Activated naive CD8-positive, alpha-beta T cell treated with anti-CD3 and anti-CD28 coated beads, Interleukin-2, amount 50 U/mL, for 24 hours (primary cell): Measurements from ENCODE around the gene SYNPR.

Experiments
- ATAC-seq: fragments of 150-1000 bp; cut with Tn5 transposase; one replicate; pipeline ENCODE4 v1.10.0; 2021
- DNase-seq: peaks from one replicate; pipeline ENCODE4 v3.0.0; 2021
- H3K27ac Mint-ChIP-seq: one replicate; pipeline ENCODE4 v1.8.0; 2021; ENCODE audit warnings: mild to moderate bottlenecking, mixed read lengths
- H3K27me3 Mint-ChIP-seq: one replicate; pipeline ENCODE4 v1.8.0; 2021; ENCODE audit warnings: mixed read lengths
- H3K36me3 Mint-ChIP-seq: one replicate; pipeline ENCODE4 v1.8.0; 2021; ENCODE audit warnings: low read depth, mixed read lengths
- H3K4me1 Mint-ChIP-seq: one replicate; pipeline ENCODE4 v1.8.0; 2021; ENCODE audit warnings: mixed read lengths
- H3K4me3 Mint-ChIP-seq: one replicate; pipeline ENCODE4 v1.8.0; 2021; ENCODE audit warnings: mild to moderate bottlenecking, moderate library complexity, mixed read lengths
- H3K9me3 Mint-ChIP-seq: one replicate; pipeline ENCODE4 v1.8.0; 2021; ENCODE audit warnings: mixed read lengths

The SYNPR gene

GRCh38 chr3:63279005-63279841 is 1.1 kb downstream of the SYNPR start:
- DNase-seq (no peak), ATAC-seq (no peak)
- Mint-ChIP-seq H3K27ac (no peak overlapping the region), H3K36me3 (no peaks in the 10 kb centered on the region), H3K27me3 (peaks cover 31% of the 10 kb centered on the region), H3K4me3 (no peak overlapping the region), H3K9me3 (no peaks in the 10 kb centered on the region), H3K4me1 (no peaks in the 10 kb centered on the region)

DNA sequence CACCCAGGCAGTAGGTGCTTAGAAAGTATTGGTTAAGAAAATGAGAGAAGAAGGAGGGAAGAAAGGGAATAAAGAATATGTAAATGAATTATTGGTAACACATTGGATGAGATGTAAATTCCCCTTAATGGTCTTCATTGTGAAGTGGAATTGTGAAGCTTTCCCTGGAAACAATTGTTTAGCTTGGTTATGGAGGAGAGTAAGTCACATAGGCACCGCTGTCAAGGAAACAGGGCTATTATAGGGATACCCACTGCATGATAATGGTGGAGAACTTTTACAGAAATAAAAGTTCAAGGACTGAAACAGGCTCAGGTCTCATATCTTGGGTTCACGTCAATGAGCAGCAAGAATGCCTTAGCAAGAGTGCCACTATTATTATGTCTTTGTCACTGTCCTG is 9.5 kb downstream of the SYNPR start:
- Mint-ChIP-seq H3K27me3 (no peaks in the 10 kb centered on the region), H3K4me3 (no peak overlapping the region), H3K36me3 (no peaks in the 10 kb centered on the region), H3K4me1 (no peaks in the 10 kb centered on the region), H3K9me3 (no peaks in the 10 kb centered on the region), H3K27ac (no peak overlapping the region)
- ATAC-seq, result no peak
- no peak for DNase-seq

GRCh38 chr3:63290686-63291085 is 12.6 kb downstream of the SYNPR start:
- no peaks in the 10 kb centered on the region for H3K4me1 Mint-ChIP-seq
- no peak for DNase-seq
- H3K9me3 Mint-ChIP-seq, result no peaks in the 10 kb centered on the region
- H3K27ac Mint-ChIP-seq, result no peak overlapping the region
- H3K27me3 Mint-ChIP-seq, result no peaks in the 10 kb centered on the region
- no peak overlapping the region for H3K4me3 Mint-ChIP-seq
- no peak for ATAC-seq
- H3K36me3 Mint-ChIP-seq, result no peaks in the 10 kb centered on the region

GRCh38 chr3:63294332-63294731 is 16.2 kb downstream of the SYNPR start:
- Mint-ChIP-seq H3K9me3 (no peaks in the 10 kb centered on the region), H3K4me1 (no peaks in the 10 kb centered on the region), H3K36me3 (no peaks in the 10 kb centered on the region), H3K27ac (no peak overlapping the region), H3K4me3 (no peak overlapping the region), H3K27me3 (no peaks in the 10 kb centered on the region)
- no peak for ATAC-seq
- no peak for DNase-seq

- H3K27ac Mint-ChIP-seq, result no peak overlapping the region
- H3K9me3 Mint-ChIP-seq, result no peaks in the 10 kb centered on the region
- no peaks in the 10 kb centered on the region for H3K27me3 Mint-ChIP-seq
- H3K36me3 Mint-ChIP-seq, result no peaks in the 10 kb centered on the region
- no peak overlapping the region for H3K4me3 Mint-ChIP-seq
- no peaks in the 10 kb centered on the region for H3K4me1 Mint-ChIP-seq
- DNase-seq (no peak), ATAC-seq (no peak)
These were observed 17.2 kb downstream of the SYNPR start for GRCh38 chr3:63295356-63295755.

- H3K36me3 Mint-ChIP-seq, result no peaks in the 10 kb centered on the region
- no peak for ATAC-seq
- H3K4me1 Mint-ChIP-seq, result no peaks in the 10 kb centered on the region
- no peak overlapping the region for H3K27ac Mint-ChIP-seq
- H3K9me3 Mint-ChIP-seq, result no peaks in the 10 kb centered on the region
- no peak for DNase-seq
- H3K4me3 Mint-ChIP-seq, result no peak overlapping the region
- no peaks in the 10 kb centered on the region for H3K27me3 Mint-ChIP-seq
These were observed 17.7 kb downstream of the SYNPR start for GRCh38 chr3:63295806-63296205.

- Mint-ChIP-seq H3K9me3 (no peaks in the 10 kb centered on the region), H3K27me3 (no peaks in the 10 kb centered on the region), H3K27ac (no peak overlapping the region), H3K4me3 (no peak overlapping the region), H3K36me3 (no peaks in the 10 kb centered on the region), H3K4me1 (no peaks in the 10 kb centered on the region)
- no peak for ATAC-seq
- no peak for DNase-seq
These were observed 18.1 kb downstream of the SYNPR start for GRCh38 chr3:63296249-63296648.

GRCh38 chr3:63303238-63303637 is 25.1 kb downstream of the SYNPR start:
- Mint-ChIP-seq H3K27ac (no peak overlapping the region), H3K27me3 (peaks cover 2% of the 10 kb centered on the region), H3K4me1 (no peaks in the 10 kb centered on the region), H3K9me3 (peaks cover 4% of the 10 kb centered on the region), H3K4me3 (no peak overlapping the region), H3K36me3 (no peaks in the 10 kb centered on the region)
- ATAC-seq, result no peak
- DNase-seq, result no peak

DNA sequence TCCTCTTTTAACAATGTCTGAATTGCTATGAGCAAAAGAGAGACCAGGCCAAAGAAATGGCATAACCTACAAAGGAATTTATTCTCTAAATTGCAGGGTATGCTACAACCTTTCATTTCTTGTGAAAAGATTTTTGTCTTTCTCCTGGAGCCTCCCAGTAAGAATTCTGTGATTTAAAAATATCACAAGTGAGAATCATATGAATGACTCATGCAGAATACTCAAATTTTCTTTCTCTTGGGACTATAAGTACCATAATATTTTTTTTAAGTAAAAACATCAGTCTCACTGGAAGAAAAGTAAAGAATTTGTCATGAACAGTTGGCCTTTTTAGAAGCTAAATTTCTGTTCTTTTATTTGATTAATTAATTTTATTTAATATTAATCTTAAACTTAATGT is 26.3 kb downstream of the SYNPR start:
- H3K36me3 Mint-ChIP-seq, result no peaks in the 10 kb centered on the region
- H3K4me1 Mint-ChIP-seq, result no peaks in the 10 kb centered on the region
- ATAC-seq (no peak), DNase-seq (no peak)
- peaks cover 2% of the 10 kb centered on the region for H3K27me3 Mint-ChIP-seq
- H3K4me3 Mint-ChIP-seq, result no peak overlapping the region
- H3K27ac Mint-ChIP-seq, result no peak overlapping the region
- H3K9me3 Mint-ChIP-seq, result peaks cover 4% of the 10 kb centered on the region

DNA sequence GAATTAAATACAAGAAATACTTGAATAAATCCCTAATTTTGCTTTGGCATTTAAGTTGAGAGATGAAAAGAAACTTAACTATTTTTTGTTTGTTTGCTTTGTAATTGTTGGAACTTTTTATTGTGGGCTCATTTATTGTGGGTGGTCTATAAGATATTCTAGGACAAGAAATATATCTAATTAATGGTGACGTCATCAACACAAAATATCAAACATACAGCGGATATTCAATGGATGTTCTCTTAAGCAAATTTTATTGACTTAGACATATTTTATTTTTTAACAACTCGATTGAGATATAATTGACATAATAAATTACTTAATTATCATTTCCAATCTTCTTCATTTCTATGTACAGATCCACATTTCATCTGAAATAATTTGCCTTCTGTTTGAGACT is 30.0 kb downstream of the SYNPR start:
- no peak overlapping the region for H3K27ac Mint-ChIP-seq
- ATAC-seq, result no peak
- DNase-seq, result no peak
- no peaks in the 10 kb centered on the region for H3K4me1 Mint-ChIP-seq
- peaks cover 4% of the 10 kb centered on the region for H3K9me3 Mint-ChIP-seq
- H3K27me3 Mint-ChIP-seq, result peaks cover 1% of the 10 kb centered on the region
- no peaks in the 10 kb centered on the region for H3K36me3 Mint-ChIP-seq
- H3K4me3 Mint-ChIP-seq, result no peak overlapping the region

DNA sequence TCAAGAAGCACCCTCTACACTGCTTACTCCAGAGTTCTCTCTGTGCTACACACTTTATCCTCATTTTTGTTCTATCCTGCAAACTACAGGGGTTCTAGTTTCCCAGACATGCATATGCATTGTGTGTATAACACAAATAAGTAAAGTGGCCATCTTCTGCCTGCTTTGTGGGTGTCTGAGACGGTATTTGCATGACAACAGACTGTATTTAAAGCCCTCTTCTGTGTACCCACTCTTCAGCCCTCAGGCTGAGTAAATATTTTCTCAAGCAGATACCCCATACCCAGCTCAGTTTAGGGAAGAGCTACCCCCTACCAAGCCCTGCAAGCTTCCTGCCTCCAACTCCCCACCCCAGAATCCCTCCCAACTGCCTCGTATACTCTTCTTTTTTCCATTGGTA is 31.7 kb downstream of the SYNPR start:
- H3K4me3 Mint-ChIP-seq, result no peak overlapping the region
- ATAC-seq, result no peak

GRCh38 chr3:63323766-63324165 is 45.7 kb downstream of the SYNPR start:
- Mint-ChIP-seq H3K9me3 (no peaks in the 10 kb centered on the region), H3K36me3 (no peaks in the 10 kb centered on the region), H3K4me3 (no peak overlapping the region), H3K27ac (no peak overlapping the region), H3K27me3 (no peaks in the 10 kb centered on the region), H3K4me1 (no peaks in the 10 kb centered on the region)
- ATAC-seq (no peak), DNase-seq (no peak)

More for the DNA sequence above, 31.7 kb downstream of the SYNPR start:
- no peaks in the 10 kb centered on the region for H3K4me1 Mint-ChIP-seq
- H3K36me3 Mint-ChIP-seq, result no peaks in the 10 kb centered on the region
- no peak for DNase-seq
- no peak overlapping the region for H3K27ac Mint-ChIP-seq
- H3K27me3 Mint-ChIP-seq, result no peaks in the 10 kb centered on the region
- H3K9me3 Mint-ChIP-seq, result peaks cover 4% of the 10 kb centered on the region

DNA sequence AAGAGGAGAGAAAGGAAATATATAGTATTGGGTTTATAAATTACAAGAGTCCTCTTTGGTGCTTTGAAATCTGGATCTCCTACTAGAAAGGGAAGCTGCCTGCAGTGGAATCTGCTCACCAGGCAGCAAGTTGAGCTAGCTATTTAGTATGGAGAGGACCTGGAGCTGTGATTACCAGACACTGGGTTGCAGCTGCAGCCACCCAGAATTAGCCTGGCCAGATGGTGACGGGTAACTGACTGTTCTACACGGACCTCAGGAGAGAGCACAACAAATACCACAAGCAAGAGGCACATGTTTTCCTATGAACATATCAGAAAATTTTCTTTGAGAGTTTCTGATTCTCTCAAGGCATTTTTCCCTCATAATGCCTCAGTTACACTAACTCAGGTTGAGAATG is 46.5 kb downstream of the SYNPR start:
- H3K4me1 Mint-ChIP-seq, result no peaks in the 10 kb centered on the region
- ATAC-seq (no peak), DNase-seq (no peak)
- no peak overlapping the region for H3K27ac Mint-ChIP-seq
- no peak overlapping the region for H3K4me3 Mint-ChIP-seq
- no peaks in the 10 kb centered on the region for H3K27me3 Mint-ChIP-seq
- H3K9me3 Mint-ChIP-seq, result no peaks in the 10 kb centered on the region
- H3K36me3 Mint-ChIP-seq, result no peaks in the 10 kb centered on the region

- no peaks in the 10 kb centered on the region for H3K4me1 Mint-ChIP-seq
- no peaks in the 10 kb centered on the region for H3K36me3 Mint-ChIP-seq
- no peak for DNase-seq
- no peak for ATAC-seq
- no peaks in the 10 kb centered on the region for H3K27me3 Mint-ChIP-seq
- no peaks in the 10 kb centered on the region for H3K9me3 Mint-ChIP-seq
- no peak overlapping the region for H3K27ac Mint-ChIP-seq
- no peak overlapping the region for H3K4me3 Mint-ChIP-seq
These were observed 47.3 kb downstream of the SYNPR start for GRCh38 chr3:63325386-63325785.

- ATAC-seq (no peak), DNase-seq (no peak)
- no peaks in the 10 kb centered on the region for H3K27me3 Mint-ChIP-seq
- H3K36me3 Mint-ChIP-seq, result no peaks in the 10 kb centered on the region
- no peaks in the 10 kb centered on the region for H3K9me3 Mint-ChIP-seq
- no peaks in the 10 kb centered on the region for H3K4me1 Mint-ChIP-seq
- no peak overlapping the region for H3K27ac Mint-ChIP-seq
- no peak overlapping the region for H3K4me3 Mint-ChIP-seq
These were observed 50.3 kb downstream of the SYNPR start for GRCh38 chr3:63328365-63328764.

DNA sequence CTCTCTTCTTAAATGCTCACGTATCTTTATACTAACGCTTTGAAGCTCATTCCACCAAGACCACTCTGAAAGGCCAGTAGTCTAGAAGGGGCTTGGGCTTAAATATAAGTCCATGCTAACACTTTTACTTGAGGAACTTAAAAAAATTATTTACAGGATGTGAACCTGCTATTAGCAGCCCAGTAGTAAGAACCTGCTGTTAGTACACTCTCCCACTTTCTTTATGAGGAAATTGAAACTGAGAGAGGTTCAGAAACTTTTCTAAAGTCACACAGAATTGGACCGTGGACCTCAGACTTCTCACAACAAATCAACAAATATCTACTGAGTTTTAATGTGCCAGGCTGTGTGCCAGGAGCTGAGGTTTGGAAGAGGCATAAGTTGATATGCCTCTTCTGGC is 53.4 kb downstream of the SYNPR start:
- Mint-ChIP-seq H3K9me3 (no peaks in the 10 kb centered on the region), H3K4me1 (no peaks in the 10 kb centered on the region), H3K36me3 (no peaks in the 10 kb centered on the region), H3K4me3 (no peak overlapping the region), H3K27me3 (no peaks in the 10 kb centered on the region), H3K27ac (no peak overlapping the region)
- ATAC-seq, result no peak
- DNase-seq, result no peak
